ENCODE measurements around the gene CNN2. TPM values are rescaled to one million over a fixed set of nuclear protein-coding genes. Genes with fewer than 3 reads are reported as not detected.

The CNN2 gene
- total RNA-seq (100 to 1,000 TPM; 239 to 385 (median 314) TPM), total RNA-seq (51.4 to 348 (median 213) reads per million in 29 experiments)
- 403 TPM for total RNA-seq (2013)

DNA sequence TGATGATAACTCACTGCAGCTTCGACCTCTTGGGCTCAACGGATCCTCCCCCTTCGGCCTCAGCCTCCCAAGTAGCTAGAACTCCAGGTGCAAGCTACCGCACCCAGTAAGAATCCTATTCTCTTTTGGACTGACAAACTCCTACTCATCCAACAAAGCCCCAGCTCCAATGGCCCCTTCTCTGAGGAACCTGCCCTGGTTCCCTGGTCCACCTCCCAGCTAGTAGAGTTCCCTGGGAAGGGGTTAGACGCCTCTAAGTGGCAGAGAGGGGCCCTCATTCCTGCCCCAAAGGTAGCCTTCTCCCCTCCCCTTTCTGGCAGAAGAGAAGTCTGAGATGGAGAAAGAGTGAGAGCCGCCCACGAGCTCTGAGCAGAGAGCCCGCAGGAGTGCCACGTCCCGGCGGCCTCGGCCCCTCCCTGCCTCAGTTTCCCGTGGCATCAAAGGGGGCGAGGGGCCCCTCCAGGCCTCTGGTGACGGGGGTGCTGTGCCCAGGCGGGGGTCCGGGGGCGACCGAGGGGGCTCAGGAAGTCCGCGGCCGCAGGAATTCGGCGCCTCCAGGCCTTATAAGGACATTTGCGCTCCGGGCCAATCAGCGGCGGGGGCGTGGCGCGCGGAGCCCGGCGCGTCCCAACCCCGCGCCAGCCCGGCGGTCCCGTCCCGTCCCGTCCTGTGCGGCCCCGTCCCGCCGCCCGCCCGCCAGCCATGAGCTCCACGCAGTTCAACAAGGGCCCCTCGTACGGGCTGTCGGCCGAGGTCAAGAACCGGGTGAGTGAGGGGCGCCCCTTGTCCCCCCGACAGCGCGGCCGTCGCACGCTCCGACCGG, at the start of gene CNN2:
CNN2 (plus strand) TSS at position 649 of the 823 bp plus-strand sequence; CDS start at position 703, 54 bp downstream.
- peaks cover 0 to 12% of the 10 kb centered on the region in 2 donors for H3K36me3 ChIP-seq (ENCODE audit: control insufficient read depth in 2 of 2, extremely low read depth in 1 of 2, insufficient read depth in 1 of 2, low read length in 1 of 2)
- WGBS (ENCODE audit: insufficient coverage) = 2% methylated on average over 60 of the region's 63 CpGs
- CTCF ChIA-PET = interaction anchor here (0.6 kb wide), 2 partner anchors 14 to 31 kb away, joined by 4 to 7 read pairs; partner anchors contain the start of gene ABCA7 (in 1 of the 2)
- POLR2A ChIA-PET = interaction anchor here in 1 of 2 donors (0.5 kb wide), 1 partner anchor 14 kb away, joined by 3 read pairs; the partner anchor contains the start of gene ABCA7
- H3K27me3 ChIP-seq (replicated peaks in 1 of 2; ENCODE audit: control insufficient read depth in 2 of 2, extremely low read depth in 1 of 2, insufficient read depth in 2 of 2, low read length in 1 of 2) = no peaks in the 10 kb centered on the region
- Mint-ChIP-seq H3K4me1 (peaks cover 26 to 40% (median 26%) of the 10 kb centered on the region in 3 donors), H3K9me3 (no peaks in the 10 kb centered on the region), H3K27me3 (peaks cover 0 to 1% of the 10 kb centered on the region in 2 donors), H3K4me3 (peak within 1 kb of the TSS; percentile 95 to 97 (median 96)), H3K27ac (peak within 1 kb of the TSS; percentile 92 to 96), H3K36me3 (peaks cover 7% of the 10 kb centered on the region)
- no peaks in the 10 kb centered on the region for H3K9me3 ChIP-seq
- H3K4me3 ChIP-seq (ENCODE audit: control insufficient read depth in 1 of 2, extremely low read depth in 1 of 2, low read length in 1 of 2) = peak within 1 kb of the TSS; percentile 98 to 100
- peak; percentile 28 to 51 (median 45) for ATAC-seq (replicated peaks in 1 of 4)
- peak within 1 kb of the TSS; percentile 67 for H3K27ac ChIP-seq (ENCODE audit: low read length)
- peaks cover 16 to 57% of the 10 kb centered on the region in 2 experiments for H3K4me1 ChIP-seq (ENCODE audit: control insufficient read depth in 1 of 2, extremely low read depth in 1 of 2, insufficient read depth in 2 of 2, low read length in 2 of 2)
- DNase-seq = peak in 17 of 35 experiments; percentile 21 to 79 (median 52)

GRCh38 chr19:977058-977464, 49.3 kb upstream of the CNN2 start:
- H3K4me1 ChIP-seq (ENCODE audit: control insufficient read depth in 1 of 2, extremely low read depth in 1 of 2, insufficient read depth in 2 of 2, low read length in 2 of 2) = no peaks in the 10 kb centered on the region
- H3K4me3 ChIP-seq (ENCODE audit: control insufficient read depth in 1 of 2, extremely low read depth in 1 of 2, low read length in 1 of 2) = no peak overlapping the region
- H3K36me3 ChIP-seq (ENCODE audit: control insufficient read depth in 2 of 2, extremely low read depth in 1 of 2, insufficient read depth in 1 of 2, low read length in 1 of 2) = no peaks in the 10 kb centered on the region
- H3K27me3 ChIP-seq (replicated peaks in 1 of 2; ENCODE audit: control insufficient read depth in 2 of 2, extremely low read depth in 1 of 2, insufficient read depth in 2 of 2, low read length in 1 of 2) = peaks cover 0 to 5% of the 10 kb centered on the region in 2 experiments
- H3K4me3 Mint-ChIP-seq = no peak overlapping the region
- H3K9me3 Mint-ChIP-seq = no peaks in the 10 kb centered on the region
- ATAC-seq (replicated peaks in 1 of 4) (no peak), DNase-seq (no peak)
- no peaks in the 10 kb centered on the region for H3K4me1 Mint-ChIP-seq
- ChIA-PET CTCF (no interaction called here), POLR2A (no interaction called here)
- H3K27ac Mint-ChIP-seq = no peak overlapping the region
- H3K27me3 Mint-ChIP-seq = no peaks in the 10 kb centered on the region
- 93% methylated on average over 10 of the region's 24 CpGs for WGBS (ENCODE audit: insufficient coverage)
- peaks cover 5% of the 10 kb centered on the region for H3K36me3 Mint-ChIP-seq
- H3K27ac ChIP-seq (ENCODE audit: low read length) = no peak overlapping the region
- H3K9me3 ChIP-seq = no peaks in the 10 kb centered on the region

DNA sequence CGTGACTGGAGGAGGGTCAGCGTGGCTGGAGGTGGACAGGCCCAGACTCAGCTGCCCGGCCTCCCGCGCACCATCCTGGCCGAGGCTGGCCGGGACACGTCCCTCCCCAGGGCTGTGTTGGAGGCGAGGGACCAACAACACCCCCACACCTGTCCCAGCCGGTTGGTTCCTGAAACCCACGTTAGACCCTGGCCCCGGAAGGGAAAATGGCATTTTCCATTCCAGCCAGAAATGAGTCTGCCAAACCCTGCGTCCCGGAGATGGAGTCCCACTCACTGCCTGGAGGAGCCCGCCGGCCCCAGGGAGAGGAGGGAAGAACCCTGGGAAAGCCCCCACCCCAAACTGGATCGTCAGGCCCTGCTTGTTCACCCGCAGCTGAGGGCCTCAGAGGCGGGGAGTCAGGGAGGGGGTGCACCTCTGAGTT, 47.1 kb upstream of the CNN2 start:
- no peak overlapping the region for H3K4me3 ChIP-seq (ENCODE audit: control insufficient read depth in 1 of 2, extremely low read depth in 1 of 2, low read length in 1 of 2)
- CTCF ChIA-PET = no interaction called here
- POLR2A ChIA-PET = no interaction called here
- H3K27me3 Mint-ChIP-seq = no peaks in the 10 kb centered on the region
- H3K36me3 Mint-ChIP-seq = no peaks in the 10 kb centered on the region
- H3K4me1 Mint-ChIP-seq = peaks cover 3 to 7% (median 6%) of the 10 kb centered on the region in 3 donors
- no peaks in the 10 kb centered on the region for H3K36me3 ChIP-seq (ENCODE audit: control insufficient read depth in 2 of 2, extremely low read depth in 1 of 2, insufficient read depth in 1 of 2, low read length in 1 of 2)
- H3K4me1 ChIP-seq (ENCODE audit: control insufficient read depth in 1 of 2, extremely low read depth in 1 of 2, insufficient read depth in 2 of 2, low read length in 2 of 2) = peaks cover 5 to 18% of the 10 kb centered on the region in 2 experiments
- no peak overlapping the region for H3K4me3 Mint-ChIP-seq
- H3K9me3 Mint-ChIP-seq = no peaks in the 10 kb centered on the region
- ATAC-seq (replicated peaks in 1 of 4) (no peak), DNase-seq (no peak)
- no peaks in the 10 kb centered on the region for H3K9me3 ChIP-seq
- H3K27me3 ChIP-seq (replicated peaks in 1 of 2; ENCODE audit: control insufficient read depth in 2 of 2, extremely low read depth in 1 of 2, insufficient read depth in 2 of 2, low read length in 1 of 2) = peaks cover 0 to 5% of the 10 kb centered on the region in 2 experiments
- WGBS (ENCODE audit: insufficient coverage) = 77% methylated on average over 9 of the region's 19 CpGs
- no peak overlapping the region for H3K27ac ChIP-seq (ENCODE audit: low read length)
- H3K27ac Mint-ChIP-seq = no peak overlapping the region

DNA sequence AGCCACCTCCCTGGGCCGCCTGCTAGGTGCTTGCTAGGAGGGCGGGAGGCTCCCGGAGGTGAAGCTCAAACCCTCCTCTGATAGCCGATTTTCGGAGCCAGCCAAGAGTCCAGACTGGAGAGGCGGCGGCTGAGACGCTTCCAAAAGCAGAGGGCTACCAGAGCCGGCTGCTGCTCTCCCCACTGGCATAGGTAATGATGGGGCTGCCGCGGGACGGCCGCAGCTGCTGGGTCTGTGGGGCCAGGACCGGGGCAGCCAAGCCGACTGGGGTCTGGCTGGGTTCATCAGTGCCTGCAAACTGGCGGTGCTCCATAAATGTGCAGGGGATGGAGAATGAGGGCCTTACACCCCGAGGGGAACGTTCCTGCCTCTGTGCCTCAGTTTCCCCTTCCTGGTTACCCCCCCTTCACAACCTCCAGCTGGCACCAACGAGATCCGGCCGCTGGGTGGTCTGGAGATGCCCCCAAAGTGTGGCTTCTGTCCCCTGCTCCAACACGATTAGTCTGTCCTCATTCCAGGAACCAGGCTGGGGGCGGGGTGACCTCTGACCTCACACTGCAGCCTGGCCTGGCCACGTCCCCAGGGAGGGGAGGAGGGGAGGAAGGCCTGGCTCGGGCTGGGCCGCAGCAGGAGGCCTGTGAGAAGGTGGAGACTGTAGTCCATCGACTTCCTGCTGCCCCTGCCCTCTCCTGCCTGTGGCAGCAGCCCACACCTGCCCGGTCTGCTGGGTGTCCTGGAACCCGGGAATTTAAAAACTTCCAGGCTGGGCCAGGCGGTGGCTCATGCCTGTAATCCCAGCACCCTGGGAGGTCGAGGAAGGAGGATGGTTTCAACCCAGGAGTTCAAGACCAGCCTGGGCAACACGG, 46.0 kb upstream of the CNN2 start:
- H3K27me3 Mint-ChIP-seq = no peaks in the 10 kb centered on the region
- Histone ChIP-seq H3K27me3 (replicated peaks in 1 of 2; ENCODE audit: control insufficient read depth in 2 of 2, extremely low read depth in 1 of 2, insufficient read depth in 2 of 2, low read length in 1 of 2) (peaks cover 0 to 5% of the 10 kb centered on the region in 2 experiments), H3K27ac (ENCODE audit: low read length) (no peak overlapping the region), H3K4me3 (ENCODE audit: control insufficient read depth in 1 of 2, extremely low read depth in 1 of 2, low read length in 1 of 2) (no peak overlapping the region), H3K36me3 (ENCODE audit: control insufficient read depth in 2 of 2, extremely low read depth in 1 of 2, insufficient read depth in 1 of 2, low read length in 1 of 2) (no peaks in the 10 kb centered on the region), H3K4me1 (ENCODE audit: control insufficient read depth in 1 of 2, extremely low read depth in 1 of 2, insufficient read depth in 2 of 2, low read length in 2 of 2) (peaks cover 10 to 29% of the 10 kb centered on the region in 2 experiments), H3K9me3 (no peaks in the 10 kb centered on the region)
- CTCF ChIA-PET = interaction anchor here in 1 of 2 donors (0.5 kb wide), 1 partner anchor 21 kb away, joined by 6 read pairs; no protein-coding TSS in a partner anchor
- 76% methylated on average over 21 of the region's 32 CpGs for WGBS (ENCODE audit: insufficient coverage)
- ATAC-seq (replicated peaks in 1 of 4) (no peak), DNase-seq (no peak)
- H3K9me3 Mint-ChIP-seq = no peaks in the 10 kb centered on the region
- H3K4me3 Mint-ChIP-seq = no peak overlapping the region
- no peak overlapping the region for H3K27ac Mint-ChIP-seq
- H3K36me3 Mint-ChIP-seq = no peaks in the 10 kb centered on the region
- POLR2A ChIA-PET = no interaction called here
- H3K4me1 Mint-ChIP-seq = peaks cover 12 to 15% (median 13%) of the 10 kb centered on the region in 3 donors

DNA sequence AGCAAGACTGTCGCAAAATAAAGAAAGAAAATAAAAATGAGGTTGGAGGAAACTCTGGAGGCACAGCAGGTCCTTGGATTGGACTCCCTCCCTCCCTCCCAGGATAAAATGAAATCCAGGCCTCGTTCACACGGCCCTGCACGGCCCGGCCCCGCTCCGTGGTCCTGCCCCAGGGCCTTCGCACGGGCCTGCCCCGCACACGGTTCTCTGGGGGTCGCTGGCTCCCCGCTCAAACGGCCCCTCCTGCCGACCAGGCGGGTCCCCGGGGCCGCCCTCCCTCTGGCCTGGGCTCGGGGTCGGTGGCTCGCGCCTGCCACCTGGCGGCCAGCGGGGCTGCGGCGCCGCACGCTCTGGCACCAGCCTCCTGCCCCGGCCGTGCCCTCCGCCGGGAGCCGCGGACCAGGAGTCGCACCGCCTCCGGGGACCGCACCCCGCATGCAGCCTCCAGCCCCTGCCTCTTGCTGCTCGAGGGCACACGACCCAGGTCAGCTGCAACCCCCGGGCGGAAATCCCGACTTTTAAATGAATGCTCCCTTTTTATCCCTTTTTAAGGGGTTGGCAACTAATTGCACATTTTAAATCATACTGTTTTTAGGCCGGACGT, 43.7 kb upstream of the CNN2 start:
- Histone ChIP-seq H3K27me3 (replicated peaks in 1 of 2; ENCODE audit: control insufficient read depth in 2 of 2, extremely low read depth in 1 of 2, insufficient read depth in 2 of 2, low read length in 1 of 2) (peaks cover 0 to 5% of the 10 kb centered on the region in 2 experiments), H3K4me1 (ENCODE audit: control insufficient read depth in 1 of 2, extremely low read depth in 1 of 2, insufficient read depth in 2 of 2, low read length in 2 of 2) (peaks cover 10 to 29% of the 10 kb centered on the region in 2 experiments), H3K36me3 (ENCODE audit: control insufficient read depth in 2 of 2, extremely low read depth in 1 of 2, insufficient read depth in 1 of 2, low read length in 1 of 2) (peaks cover 4 to 12% of the 10 kb centered on the region in 2 donors), H3K4me3 (ENCODE audit: control insufficient read depth in 1 of 2, extremely low read depth in 1 of 2, low read length in 1 of 2) (no peak overlapping the region), H3K27ac (ENCODE audit: low read length) (no peak overlapping the region), H3K9me3 (no peaks in the 10 kb centered on the region)
- H3K36me3 Mint-ChIP-seq = peaks cover 10% of the 10 kb centered on the region
- H3K4me1 Mint-ChIP-seq = peaks cover 13 to 19% (median 17%) of the 10 kb centered on the region in 3 donors
- ATAC-seq (replicated peaks in 1 of 4) (peak; percentile 75 to 82 (median 78)), DNase-seq (peak in 33 of 35 experiments; percentile 31 to 87 (median 60))
- no peaks in the 10 kb centered on the region for H3K27me3 Mint-ChIP-seq
- no peaks in the 10 kb centered on the region for H3K9me3 Mint-ChIP-seq
- H3K27ac Mint-ChIP-seq = no peak overlapping the region
- under 1% methylated on average over 36 of the region's 46 CpGs for WGBS (ENCODE audit: insufficient coverage)
- peak overlapping the region in 1 of 3 donors; percentile 29 for H3K4me3 Mint-ChIP-seq
- CTCF ChIA-PET = interaction anchor here in 1 of 2 donors (1.2 to 2.1 kb wide), 2 partner anchors 60 to 605 kb away, joined by 4 to 25 read pairs; no protein-coding TSS in a partner anchor
- POLR2A ChIA-PET = no interaction called here

All from T-cell (primary cell).